Stimulated activated CD4-positive, alpha-beta T cell treated with anti-CD3 and anti-CD28 coated beads, Interleukin-2, amount 100 ng/mL, for 48 hours (primary cell): ENCODE measurements around the gene HIGD1B.

Experiments
- DNase-seq, 2 donors: peaks; one replicate each; pipeline ENCODE4 v3.0.0-alpha.2; 2020

The HIGD1B gene

DNA sequence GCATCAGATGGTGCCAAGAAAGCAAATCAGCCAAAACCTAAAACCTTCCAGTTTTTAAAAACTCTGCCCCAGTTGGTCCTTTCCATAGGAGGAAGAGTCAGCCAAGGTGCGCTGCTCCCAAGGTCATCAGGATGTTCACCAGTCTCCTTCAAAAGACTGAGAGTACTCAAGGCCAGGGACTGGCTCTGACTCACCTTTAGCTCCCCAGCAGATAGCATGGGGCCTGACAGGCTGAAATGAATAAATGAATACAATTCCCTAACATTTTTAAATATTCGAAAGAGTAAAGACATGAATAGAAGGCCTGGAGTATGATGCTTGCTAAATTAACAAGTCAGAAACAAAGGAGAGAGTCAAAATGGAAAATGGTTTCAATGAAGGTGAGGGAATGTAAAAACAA lies 32.4 kb downstream of the HIGD1B start:
- no peak for DNase-seq

DNA sequence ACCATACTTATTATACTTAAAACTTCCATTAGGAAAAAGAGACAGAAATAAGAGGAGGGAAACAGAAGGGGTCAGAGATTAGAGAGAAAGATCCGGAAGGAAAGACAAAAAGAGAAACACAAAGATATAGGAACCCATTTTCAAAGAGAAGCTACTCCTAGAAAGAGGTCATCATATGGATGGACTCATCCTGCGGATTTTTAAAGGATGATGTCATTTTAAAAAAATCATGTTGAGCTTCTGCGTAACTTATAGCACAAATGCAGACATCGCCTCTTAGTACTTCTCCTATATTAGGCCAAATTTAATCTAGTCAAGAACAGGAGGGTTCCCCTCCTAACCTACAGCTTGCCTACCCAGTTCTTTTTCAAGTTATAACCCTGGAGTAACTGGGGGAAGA lies 33.5 kb downstream of the HIGD1B start:
- no peak for DNase-seq

GRCh38 chr17:44884941-44885340 lies 37.3 kb downstream of the HIGD1B start:
- DNase-seq = no peak

DNA sequence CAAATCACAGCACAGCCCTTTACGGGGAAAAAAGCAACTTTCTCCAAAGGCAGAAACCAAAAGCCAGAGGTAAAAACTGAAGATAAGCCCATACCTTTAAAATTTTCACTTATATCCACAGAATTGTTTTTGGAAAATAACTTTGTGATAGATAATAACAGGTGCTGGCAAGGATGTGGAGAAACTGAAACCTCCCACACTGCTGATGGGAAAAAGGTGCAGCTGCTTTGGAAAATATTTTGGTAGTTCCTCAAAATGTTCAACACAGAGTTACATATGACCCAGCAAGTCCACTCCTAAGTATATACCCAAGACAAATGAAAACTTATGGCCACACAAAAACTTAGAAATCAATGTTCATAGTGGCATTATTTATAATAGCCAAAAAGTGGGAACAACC lies 39.3 kb downstream of the HIGD1B start:
- DNase-seq = no peak

DNA sequence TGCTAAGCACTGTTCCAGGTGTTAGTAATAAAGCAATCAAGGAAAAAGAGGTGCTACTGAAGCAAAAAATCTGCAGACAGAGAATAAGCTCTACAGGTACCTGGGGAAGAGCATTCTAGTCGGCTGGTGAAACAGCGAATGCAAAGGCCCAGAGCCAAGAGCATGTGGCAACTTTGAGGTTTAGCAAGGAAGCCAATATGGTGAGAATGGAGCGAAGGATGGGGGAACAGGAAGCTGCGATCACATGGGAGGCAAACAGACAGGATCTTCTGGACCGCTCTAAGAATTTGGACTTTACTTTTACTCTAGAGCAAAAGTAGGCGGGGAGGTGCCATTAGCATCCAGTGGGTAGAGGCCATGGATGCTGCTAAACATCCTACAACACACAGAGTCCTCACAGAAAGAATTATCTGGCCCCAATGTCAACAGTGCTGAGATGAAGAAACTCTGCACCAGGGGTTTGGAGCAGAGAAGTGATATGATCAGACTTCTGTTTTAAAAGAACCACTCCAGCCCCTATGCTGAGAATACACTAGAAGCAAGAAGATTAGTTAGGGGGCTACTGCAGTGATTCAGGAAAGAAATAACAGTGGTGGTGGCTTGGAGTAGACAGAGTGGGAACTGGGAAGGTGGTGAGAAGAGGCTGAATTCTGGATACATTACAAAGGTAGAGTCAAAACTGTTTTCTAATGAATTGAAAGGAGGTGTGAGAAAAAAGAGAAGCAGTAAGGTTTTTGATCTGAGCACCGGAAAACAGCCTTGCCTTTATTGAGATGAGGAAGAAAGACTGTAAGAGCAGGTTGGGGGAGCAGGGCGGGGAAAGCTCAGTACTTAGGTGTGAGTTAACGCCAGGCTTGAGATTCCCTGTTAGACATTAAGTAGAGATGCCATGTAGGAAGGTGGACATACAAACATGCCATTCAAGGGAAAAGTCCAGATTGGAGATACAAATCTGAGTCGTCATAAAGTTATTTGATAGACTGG lies 40.6 kb downstream of the HIGD1B start:
- DNase-seq = no peak

DNA sequence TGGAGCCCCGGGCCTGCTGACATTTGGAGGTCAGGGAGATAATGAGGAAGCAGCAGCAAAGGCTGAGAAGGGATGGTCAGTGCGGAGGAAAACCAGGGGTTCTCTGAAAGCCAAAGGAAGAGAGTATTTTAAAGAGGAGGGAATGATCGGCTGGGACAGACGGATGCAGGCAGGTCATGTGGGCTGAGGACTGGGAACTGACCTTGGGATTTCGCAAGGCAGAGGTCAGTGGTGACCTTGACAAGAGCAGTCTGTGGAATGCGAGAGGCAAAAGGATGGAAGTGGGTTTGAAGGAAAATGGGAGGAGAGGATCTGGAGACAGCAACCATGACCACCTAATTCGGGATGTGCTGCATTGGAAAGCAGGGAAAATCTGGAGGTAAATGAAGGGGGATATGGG lies 41.3 kb downstream of the HIGD1B start:
- no peak for DNase-seq

DNA sequence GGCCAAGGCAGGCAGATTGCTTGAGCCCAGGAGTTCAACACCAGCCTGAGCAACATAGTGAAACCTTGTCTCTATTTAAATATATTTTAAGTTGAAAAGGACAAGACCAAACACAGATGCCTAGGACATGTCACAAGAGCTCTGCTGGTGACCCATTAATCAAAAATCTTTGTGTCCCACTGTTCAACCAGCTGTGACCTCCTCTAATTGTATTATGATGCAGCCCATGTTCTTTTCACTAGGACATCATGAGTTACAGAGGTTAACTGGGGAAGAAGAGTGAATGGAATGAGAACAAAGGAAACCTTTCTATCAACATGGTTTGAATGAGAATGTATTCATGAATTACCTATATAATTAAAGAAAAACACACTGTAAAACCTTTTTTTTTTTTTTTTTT lies 44.6 kb downstream of the HIGD1B start:
- DNase-seq = no peak

GRCh38 chr17:44894642-44895041 lies 47.0 kb downstream of the HIGD1B start:
- DNase-seq = no peak

DNA sequence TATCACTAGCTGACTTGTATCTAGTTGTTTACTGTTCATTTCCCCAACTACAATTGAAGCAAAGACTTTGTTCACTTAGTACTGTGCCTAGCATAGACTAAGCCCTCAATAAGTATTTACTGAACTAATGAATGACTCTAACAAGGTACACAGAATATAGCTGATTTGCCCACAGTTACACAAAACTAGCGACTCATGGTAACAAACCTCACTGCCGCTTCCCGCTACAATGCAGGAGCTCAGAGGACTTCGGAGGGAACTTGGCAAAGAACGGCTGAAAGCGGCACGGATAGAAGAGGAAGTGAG lies 51.0 kb downstream of the HIGD1B start:
- peak in 1 of 2 donors; percentile 10 for DNase-seq

- DNase-seq = peak; percentile 89 to 90
Observed at GRCh38 chr17:44899074-44899782, 51.5 kb downstream of the HIGD1B start, which contains the start of gene EFTUD2. TSS of gene EFTUD2 (minus strand) at chr17:44899445. CDS start at chr17:44894521, 4,924 bp downstream.
